GM12878 (cell line): ENCODE results near the gene TBC1D1. TPM values are rescaled to one million over a fixed set of nuclear protein-coding genes. Genes with fewer than 3 reads are reported as not detected.

Source experiments
- BACH1 ChIP-seq: fragments of 450-650 bp; IDR thresholded peaks from 2 replicates; pipeline ENCODE4 v1.6.1; 2017; ENCODE audit warnings: mild to moderate bottlenecking, borderline replicate concordance
- CBFB ChIP-seq: IDR thresholded peaks from 2 replicates; pipeline ENCODE4 v1.6.1; 2016; ENCODE audit warnings: antibody characterized with exemption, low read depth
- HDAC2 ChIP-seq: fragments of 200-600 bp; sonication (generic); IDR thresholded peaks from 2 replicates; pipeline ENCODE4 v1.6.1; 2017
- HSF1 ChIP-seq: fragments of 150-350 bp; IDR thresholded peaks from 2 replicates; pipeline ENCODE4 v1.6.1; 2014; ENCODE audit warnings: mild to moderate bottlenecking, low read depth, low read length
- IRF4 ChIP-seq: IDR thresholded peaks from 2 replicates; pipeline ENCODE4 v1.6.1; 2011; ENCODE audit warnings: low read depth, low read length
- KAT2A ChIP-seq: conservative IDR thresholded peaks from 2 replicates; pipeline ENCODE4 v1.6.1; 2011; ENCODE audit warnings: low read depth, low read length; ENCODE audit not compliant: control insufficient read depth
- MEF2A ChIP-seq: IDR thresholded peaks from 2 replicates; pipeline ENCODE4 v1.6.1; 2011; ENCODE audit warnings: low read depth, mild to moderate bottlenecking, low read length, moderate library complexity; ENCODE audit not compliant: insufficient read depth
- NFIC ChIP-seq: IDR thresholded peaks from 2 replicates; pipeline ENCODE4 v1.6.1; 2012; ENCODE audit warnings: low read depth, mild to moderate bottlenecking, inconsistent platforms, low read length, moderate library complexity
- NR2C1 ChIP-seq: fragments of 450-650 bp; IDR thresholded peaks from 2 replicates; pipeline ENCODE4 v1.6.1; 2017; ENCODE audit warnings: antibody characterized with exemption, mild to moderate bottlenecking, moderate library complexity
- POU2F2 ChIP-seq: IDR thresholded peaks from 3 replicates; pipeline ENCODE4 v1.6.1; 2011; ENCODE audit warnings: low read depth, mild to moderate bottlenecking, low read length, borderline replicate concordance
- RUNX3 ChIP-seq: IDR thresholded peaks from 2 replicates; pipeline ENCODE4 v1.6.1; 2012; ENCODE audit warnings: low read length, inconsistent platforms
- SMC3 ChIP-seq: IDR thresholded peaks from 2 replicates; pipeline ENCODE4 v1.6.1; 2011; ENCODE audit warnings: low read length, improper control_type of control experiment, borderline replicate concordance
- polyA plus RNA-seq, 11 experiments: library from polyadenylated mRNA; depleted of rRNA in 4 of 11; unstranded in 6 of 11; stranded (reverse) in 5 of 11; fragments of >200 nt; fragmentation: Nextera tagmentation in 4 of 11; fragmentation: Illumina TruSeq in 1 of 11; extraction: Ambion mirVana in 4 of 11; extraction: Trizol in 1 of 11; gene quantifications; 1 replicate in 1 of 11; 2 replicates in 10 of 11; pipeline versions ENCODE4 v1.2.1 to v1.2.3, GENCODE V29; 2011 to 2016; ENCODE audit warnings: inconsistent platforms in 2 of 11, missing spikeins in 2 of 11, low read depth in 1 of 11
- total RNA-seq, 4 experiments: library from RNA; depleted of rRNA in 3 of 4; stranded (reverse); fragments of >200 nt in 3 of 4; fragmentation: Illumina TruSeq in 1 of 4; extraction: Trizol in 1 of 4; gene quantifications; 2 replicates each; pipeline versions ENCODE4 v1.2.1 to v1.2.3, GENCODE V29; 2013 to 2021
- TF ChIP-seq, protein P1 (sequence below): IDR thresholded peaks from 2 replicates; pipeline ENCODE4 v1.6.1; 2012; ENCODE audit warnings: mild to moderate bottlenecking, low read depth, low read length
- TF ChIP-seq, protein P2 (sequence below): fragments of 450-650 bp; IDR thresholded peaks from 2 replicates; pipeline ENCODE4 v1.6.1; 2017; ENCODE audit warnings: mild to moderate bottlenecking, moderate library complexity
- TF ChIP-seq, protein P3 (sequence below): fragments of 450-650 bp; IDR thresholded peaks from 2 replicates; pipeline ENCODE4 v1.6.1; 2018; ENCODE audit warnings: mild to moderate bottlenecking, low read depth, moderate library complexity; ENCODE audit not compliant: partially characterized antibody
- TF ChIP-seq, protein P4 (sequence below): fragments of 450-650 bp; IDR thresholded peaks from 2 replicates; pipeline ENCODE4 v1.6.1; 2017; ENCODE audit warnings: low read depth, mild to moderate bottlenecking, moderate library complexity

Gene TBC1D1
- total and polyA plus RNA-seq, 10 of the 15 experiments (the other 5 are each of a cell fraction or from before 2014, with no cell fraction given), result 5.3 to 102 (median 57.8) TPM

- TF ChIP-seq, protein P1, sequence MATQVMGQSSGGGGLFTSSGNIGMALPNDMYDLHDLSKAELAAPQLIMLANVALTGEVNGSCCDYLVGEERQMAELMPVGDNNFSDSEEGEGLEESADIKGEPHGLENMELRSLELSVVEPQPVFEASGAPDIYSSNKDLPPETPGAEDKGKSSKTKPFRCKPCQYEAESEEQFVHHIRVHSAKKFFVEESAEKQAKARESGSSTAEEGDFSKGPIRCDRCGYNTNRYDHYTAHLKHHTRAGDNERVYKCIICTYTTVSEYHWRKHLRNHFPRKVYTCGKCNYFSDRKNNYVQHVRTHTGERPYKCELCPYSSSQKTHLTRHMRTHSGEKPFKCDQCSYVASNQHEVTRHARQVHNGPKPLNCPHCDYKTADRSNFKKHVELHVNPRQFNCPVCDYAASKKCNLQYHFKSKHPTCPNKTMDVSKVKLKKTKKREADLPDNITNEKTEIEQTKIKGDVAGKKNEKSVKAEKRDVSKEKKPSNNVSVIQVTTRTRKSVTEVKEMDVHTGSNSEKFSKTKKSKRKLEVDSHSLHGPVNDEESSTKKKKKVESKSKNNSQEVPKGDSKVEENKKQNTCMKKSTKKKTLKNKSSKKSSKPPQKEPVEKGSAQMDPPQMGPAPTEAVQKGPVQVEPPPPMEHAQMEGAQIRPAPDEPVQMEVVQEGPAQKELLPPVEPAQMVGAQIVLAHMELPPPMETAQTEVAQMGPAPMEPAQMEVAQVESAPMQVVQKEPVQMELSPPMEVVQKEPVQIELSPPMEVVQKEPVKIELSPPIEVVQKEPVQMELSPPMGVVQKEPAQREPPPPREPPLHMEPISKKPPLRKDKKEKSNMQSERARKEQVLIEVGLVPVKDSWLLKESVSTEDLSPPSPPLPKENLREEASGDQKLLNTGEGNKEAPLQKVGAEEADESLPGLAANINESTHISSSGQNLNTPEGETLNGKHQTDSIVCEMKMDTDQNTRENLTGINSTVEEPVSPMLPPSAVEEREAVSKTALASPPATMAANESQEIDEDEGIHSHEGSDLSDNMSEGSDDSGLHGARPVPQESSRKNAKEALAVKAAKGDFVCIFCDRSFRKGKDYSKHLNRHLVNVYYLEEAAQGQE, result no peak
- TF ChIP-seq NR2C1 (no peak), IRF4 (no peak; the same call in 1 of the 2 replicates), RUNX3 (peak; percentile 70), KAT2A (no peak), HSF1 (no peak), CBFB (peak; percentile 51; the same call in 1 of the 2 replicates), POU2F2 (no peak), MEF2A (peak; percentile 94), BACH1 (0 out of 2 replicates have a peak, but pooled peaks have one; percentile 22), HDAC2 (no peak), SMC3 (0 out of 2 replicates have a peak, but pooled peaks have one; percentile 3), NFIC (peak; percentile 84)
- TF ChIP-seq, protein P2, sequence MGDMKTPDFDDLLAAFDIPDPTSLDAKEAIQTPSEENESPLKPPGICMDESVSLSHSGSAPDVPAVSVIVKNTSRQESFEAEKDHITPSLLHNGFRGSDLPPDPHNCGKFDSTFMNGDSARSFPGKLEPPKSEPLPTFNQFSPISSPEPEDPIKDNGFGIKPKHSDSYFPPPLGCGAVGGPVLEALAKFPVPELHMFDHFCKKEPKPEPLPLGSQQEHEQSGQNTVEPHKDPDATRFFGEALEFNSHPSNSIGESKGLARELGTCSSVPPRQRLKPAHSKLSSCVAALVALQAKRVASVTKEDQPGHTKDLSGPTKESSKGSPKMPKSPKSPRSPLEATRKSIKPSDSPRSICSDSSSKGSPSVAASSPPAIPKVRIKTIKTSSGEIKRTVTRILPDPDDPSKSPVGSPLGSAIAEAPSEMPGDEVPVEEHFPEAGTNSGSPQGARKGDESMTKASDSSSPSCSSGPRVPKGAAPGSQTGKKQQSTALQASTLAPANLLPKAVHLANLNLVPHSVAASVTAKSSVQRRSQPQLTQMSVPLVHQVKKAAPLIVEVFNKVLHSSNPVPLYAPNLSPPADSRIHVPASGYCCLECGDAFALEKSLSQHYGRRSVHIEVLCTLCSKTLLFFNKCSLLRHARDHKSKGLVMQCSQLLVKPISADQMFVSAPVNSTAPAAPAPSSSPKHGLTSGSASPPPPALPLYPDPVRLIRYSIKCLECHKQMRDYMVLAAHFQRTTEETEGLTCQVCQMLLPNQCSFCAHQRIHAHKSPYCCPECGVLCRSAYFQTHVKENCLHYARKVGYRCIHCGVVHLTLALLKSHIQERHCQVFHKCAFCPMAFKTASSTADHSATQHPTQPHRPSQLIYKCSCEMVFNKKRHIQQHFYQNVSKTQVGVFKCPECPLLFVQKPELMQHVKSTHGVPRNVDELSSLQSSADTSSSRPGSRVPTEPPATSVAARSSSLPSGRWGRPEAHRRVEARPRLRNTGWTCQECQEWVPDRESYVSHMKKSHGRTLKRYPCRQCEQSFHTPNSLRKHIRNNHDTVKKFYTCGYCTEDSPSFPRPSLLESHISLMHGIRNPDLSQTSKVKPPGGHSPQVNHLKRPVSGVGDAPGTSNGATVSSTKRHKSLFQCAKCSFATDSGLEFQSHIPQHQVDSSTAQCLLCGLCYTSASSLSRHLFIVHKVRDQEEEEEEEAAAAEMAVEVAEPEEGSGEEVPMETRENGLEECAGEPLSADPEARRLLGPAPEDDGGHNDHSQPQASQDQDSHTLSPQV, result peak; percentile 47; the same call in 1 of the 2 replicates
- TF ChIP-seq, protein P3, sequence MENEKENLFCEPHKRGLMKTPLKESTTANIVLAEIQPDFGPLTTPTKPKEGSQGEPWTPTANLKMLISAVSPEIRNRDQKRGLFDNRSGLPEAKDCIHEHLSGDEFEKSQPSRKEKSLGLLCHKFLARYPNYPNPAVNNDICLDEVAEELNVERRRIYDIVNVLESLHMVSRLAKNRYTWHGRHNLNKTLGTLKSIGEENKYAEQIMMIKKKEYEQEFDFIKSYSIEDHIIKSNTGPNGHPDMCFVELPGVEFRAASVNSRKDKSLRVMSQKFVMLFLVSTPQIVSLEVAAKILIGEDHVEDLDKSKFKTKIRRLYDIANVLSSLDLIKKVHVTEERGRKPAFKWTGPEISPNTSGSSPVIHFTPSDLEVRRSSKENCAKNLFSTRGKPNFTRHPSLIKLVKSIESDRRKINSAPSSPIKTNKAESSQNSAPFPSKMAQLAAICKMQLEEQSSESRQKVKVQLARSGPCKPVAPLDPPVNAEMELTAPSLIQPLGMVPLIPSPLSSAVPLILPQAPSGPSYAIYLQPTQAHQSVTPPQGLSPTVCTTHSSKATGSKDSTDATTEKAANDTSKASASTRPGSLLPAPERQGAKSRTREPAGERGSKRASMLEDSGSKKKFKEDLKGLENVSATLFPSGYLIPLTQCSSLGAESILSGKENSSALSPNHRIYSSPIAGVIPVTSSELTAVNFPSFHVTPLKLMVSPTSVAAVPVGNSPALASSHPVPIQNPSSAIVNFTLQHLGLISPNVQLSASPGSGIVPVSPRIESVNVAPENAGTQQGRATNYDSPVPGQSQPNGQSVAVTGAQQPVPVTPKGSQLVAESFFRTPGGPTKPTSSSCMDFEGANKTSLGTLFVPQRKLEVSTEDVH, result no peak
- TF ChIP-seq, protein P4, sequence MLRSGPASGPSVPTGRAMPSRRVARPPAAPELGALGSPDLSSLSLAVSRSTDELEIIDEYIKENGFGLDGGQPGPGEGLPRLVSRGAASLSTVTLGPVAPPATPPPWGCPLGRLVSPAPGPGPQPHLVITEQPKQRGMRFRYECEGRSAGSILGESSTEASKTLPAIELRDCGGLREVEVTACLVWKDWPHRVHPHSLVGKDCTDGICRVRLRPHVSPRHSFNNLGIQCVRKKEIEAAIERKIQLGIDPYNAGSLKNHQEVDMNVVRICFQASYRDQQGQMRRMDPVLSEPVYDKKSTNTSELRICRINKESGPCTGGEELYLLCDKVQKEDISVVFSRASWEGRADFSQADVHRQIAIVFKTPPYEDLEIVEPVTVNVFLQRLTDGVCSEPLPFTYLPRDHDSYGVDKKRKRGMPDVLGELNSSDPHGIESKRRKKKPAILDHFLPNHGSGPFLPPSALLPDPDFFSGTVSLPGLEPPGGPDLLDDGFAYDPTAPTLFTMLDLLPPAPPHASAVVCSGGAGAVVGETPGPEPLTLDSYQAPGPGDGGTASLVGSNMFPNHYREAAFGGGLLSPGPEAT, result no peak
Observed at GRCh38 chr4:38076153-38076669, 185.3 kb downstream of the TBC1D1 start (continued).
